GM10248 (cell line): ENCODE results near the gene GRIK1.
"Not testable (repeated sequence)": the region's sequence is repeated elsewhere in the genome, so short reads cannot be mapped to it uniquely, and the experiment has no call there.

Experiments
- CTCF ChIA-PET: fragments of 300-600 bp; sonication (Branson Sonifier 250); formaldehyde crosslinking; extraction: SDS; loops from one replicate; lab custom pipeline; 2021; ENCODE audit warnings: antibody characterized with exemption; lab: Yijun Ruan, JAX
- POLR2A ChIA-PET: fragments of 350-650 bp; sonication (Branson Sonifier 250); formaldehyde crosslinking; extraction: SDS; loops from one replicate; lab custom pipeline; 2020; ENCODE audit warnings: antibody characterized with exemption; lab: Yijun Ruan, JAX
- DNase-seq: peaks from one replicate; pipeline ENCODE4 v3.0.0; 2012; ENCODE audit errors: extremely low spot score
- CTCF ChIP-seq: IDR thresholded peaks from 2 replicates; pipeline ENCODE4 v1.5.1; 2012; ENCODE audit warnings: mild to moderate bottlenecking, low read depth; ENCODE audit errors: extremely low read depth, missing control alignments, control extremely low read depth

Gene GRIK1

GRCh38 chr21:29610779-29611360, 328.9 kb downstream of the GRIK1 start:
- ChIA-PET CTCF (no interaction called here), POLR2A (no interaction called here)
- DNase-seq = no peak
- no peak for TF ChIP-seq CTCF

GRCh38 chr21:29606613-29607012, 333.2 kb downstream of the GRIK1 start:
- no peak for TF ChIP-seq CTCF
- no peak for DNase-seq
- CTCF ChIA-PET = no interaction called here
- POLR2A ChIA-PET = no interaction called here

- CTCF ChIA-PET, DNase-seq, POLR2A ChIA-PET: not testable (repeated sequence)
These were observed 334.6 kb downstream of the GRIK1 start for GRCh38 chr21:29605219-29605618.

- TF ChIP-seq CTCF = no peak
- DNase-seq = no peak
- ChIA-PET POLR2A (no interaction called here), CTCF (no interaction called here)
These were observed 335.7 kb downstream of the GRIK1 start for GRCh38 chr21:29604076-29604475.

GRCh38 chr21:29601047-29601446, 338.7 kb downstream of the GRIK1 start:
- no peak for DNase-seq
- ChIA-PET POLR2A (no interaction called here), CTCF (no interaction called here)
- no peak for TF ChIP-seq CTCF

GRCh38 chr21:29586696-29587095, 353.1 kb downstream of the GRIK1 start:
- CTCF ChIA-PET = interaction anchor here (0.8 kb wide), 1 partner anchor 9 kb away, joined by 3 read pairs; no protein-coding TSS in a partner anchor
- POLR2A ChIA-PET = no interaction called here
- TF ChIP-seq CTCF = no peak
- DNase-seq = no peak

GRCh38 chr21:29585462-29585861, 354.3 kb downstream of the GRIK1 start:
- no peak for TF ChIP-seq CTCF
- ChIA-PET CTCF (no interaction called here), POLR2A (no interaction called here)
- no peak for DNase-seq
